SK-N-DZ (cell line): ENCODE measurements around the gene TERT. TPM values are rescaled to one million over a fixed set of nuclear protein-coding genes. Genes with fewer than 3 reads are reported as not detected.
"Not testable (repeated sequence)": the region's sequence is repeated elsewhere in the genome, so short reads cannot be mapped to it uniquely, and the experiment has no call there.

Source experiments
- DNase-seq: peaks from one replicate; pipeline ENCODE4 v3.0.0-alpha.2; 2015; ENCODE audit warnings: low spot score
- polyA plus RNA-seq, 2 experiments: library from polyadenylated mRNA; depleted of rRNA; stranded (reverse); fragments of >200 nt; gene quantifications; 2 replicates each; pipeline ENCODE4 v1.2.3, GENCODE V29; 2014

The TERT gene
- polyA plus RNA-seq (2014; cell fraction: cytosol; rRNA removed) = 8.3 and 11.5 TPM in 2 replicates
- polyA plus RNA-seq (2014; cell fraction: nucleus; rRNA removed) = 6.7 and 8.1 TPM in 2 replicates

- DNase-seq = peak; percentile 39
These were observed at the start of gene TERT for GRCh38 chr5:1294835-1295649. Gene TERT, minus strand, starts transcription at chr5:1295068. Its CDS starts 79 bp downstream, at chr5:1294989.

- DNase-seq = no peak
These were observed 49.3 kb upstream of the TERT start for GRCh38 chr5:1343931-1344901.

- no peak for DNase-seq
These were observed 48.5 kb upstream of the TERT start for GRCh38 chr5:1343315-1343751.

- DNase-seq = not testable (repeated sequence)
These were observed 47.8 kb upstream of the TERT start for GRCh38 chr5:1342711-1343110.

GRCh38 chr5:1342268-1342667 lies 47.4 kb upstream of the TERT start:
- no peak for DNase-seq

- DNase-seq = no peak
These were observed 47.0 kb upstream of the TERT start for GRCh38 chr5:1341863-1342262.

GRCh38 chr5:1339818-1340210 lies 44.9 kb upstream of the TERT start:
- DNase-seq = not testable (repeated sequence)

- DNase-seq = not testable (repeated sequence)
These were observed 44.4 kb upstream of the TERT start for GRCh38 chr5:1339139-1339817.

GRCh38 chr5:1338506-1339070 lies 43.7 kb upstream of the TERT start:
- DNase-seq = no peak

- DNase-seq = no peak
These were observed 43.3 kb upstream of the TERT start for GRCh38 chr5:1338196-1338490.

- no peak for DNase-seq
These were observed 42.8 kb upstream of the TERT start for GRCh38 chr5:1337489-1338195.

GRCh38 chr5:1336749-1337488 lies 42.1 kb upstream of the TERT start:
- DNase-seq = no peak

- DNase-seq = no peak
These were observed 41.3 kb upstream of the TERT start for GRCh38 chr5:1336106-1336561.

- DNase-seq = no peak
These were observed 40.8 kb upstream of the TERT start for GRCh38 chr5:1335540-1336095.

- no peak for DNase-seq
These were observed 40.1 kb upstream of the TERT start for GRCh38 chr5:1334831-1335539.

- no peak for DNase-seq
These were observed 39.1 kb upstream of the TERT start for GRCh38 chr5:1333986-1334385.

- peak; percentile 39 for DNase-seq
These were observed 38.4 kb upstream of the TERT start for GRCh38 chr5:1333286-1333685.

- DNase-seq = peak; percentile 56
These were observed 37.7 kb upstream of the TERT start for GRCh38 chr5:1332461-1333001.
